Stimulated activated CD8-positive, alpha-beta memory T cell treated with anti-CD3 and anti-CD28 coated beads, Interleukin-15, amount 100 ng/mL, for 4 hours (primary cell): ENCODE measurements around the gene JARID2.
"Not testable (repeated sequence)": the region's sequence is repeated elsewhere in the genome, so short reads cannot be mapped to it uniquely, and the experiment has no call there.

Experiments used
- DNase-seq, 2 donors: peaks; one replicate each; pipeline ENCODE4 v3.0.0-alpha.2; 2020; ENCODE audit warnings: low read depth in 2 of 2

JARID2 gene

DNA sequence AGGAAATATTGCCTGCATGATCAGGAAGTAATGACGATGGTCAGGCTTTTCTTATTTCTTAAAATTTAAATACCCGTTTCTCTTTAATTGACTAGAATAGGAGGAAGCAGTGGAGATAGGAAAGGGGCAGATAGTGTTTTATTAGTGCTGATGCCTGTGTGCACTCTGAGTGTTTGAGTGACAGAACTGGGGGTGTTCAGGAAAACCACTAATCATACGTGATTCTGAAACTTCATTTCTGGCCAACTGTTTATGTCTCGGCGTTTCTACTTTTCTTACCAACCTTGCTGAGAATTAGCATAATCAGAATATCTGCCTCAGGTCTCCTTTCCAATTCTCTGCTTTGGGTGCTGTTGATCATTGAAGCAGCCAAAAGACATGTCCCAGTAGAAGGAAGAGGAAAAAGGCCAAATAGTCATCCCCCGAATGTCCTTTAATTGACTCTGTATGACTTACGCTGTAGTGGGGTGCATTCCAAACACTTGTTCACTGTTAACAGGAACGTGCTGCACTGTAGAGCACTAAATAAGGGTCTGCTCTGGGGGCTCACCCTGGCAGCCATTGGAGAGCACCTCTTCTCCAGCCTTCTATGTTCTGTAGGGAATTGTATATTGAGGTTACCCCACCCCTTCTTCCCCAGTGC is 152.9 kb downstream of the JARID2 start:
- no peak for DNase-seq

DNA sequence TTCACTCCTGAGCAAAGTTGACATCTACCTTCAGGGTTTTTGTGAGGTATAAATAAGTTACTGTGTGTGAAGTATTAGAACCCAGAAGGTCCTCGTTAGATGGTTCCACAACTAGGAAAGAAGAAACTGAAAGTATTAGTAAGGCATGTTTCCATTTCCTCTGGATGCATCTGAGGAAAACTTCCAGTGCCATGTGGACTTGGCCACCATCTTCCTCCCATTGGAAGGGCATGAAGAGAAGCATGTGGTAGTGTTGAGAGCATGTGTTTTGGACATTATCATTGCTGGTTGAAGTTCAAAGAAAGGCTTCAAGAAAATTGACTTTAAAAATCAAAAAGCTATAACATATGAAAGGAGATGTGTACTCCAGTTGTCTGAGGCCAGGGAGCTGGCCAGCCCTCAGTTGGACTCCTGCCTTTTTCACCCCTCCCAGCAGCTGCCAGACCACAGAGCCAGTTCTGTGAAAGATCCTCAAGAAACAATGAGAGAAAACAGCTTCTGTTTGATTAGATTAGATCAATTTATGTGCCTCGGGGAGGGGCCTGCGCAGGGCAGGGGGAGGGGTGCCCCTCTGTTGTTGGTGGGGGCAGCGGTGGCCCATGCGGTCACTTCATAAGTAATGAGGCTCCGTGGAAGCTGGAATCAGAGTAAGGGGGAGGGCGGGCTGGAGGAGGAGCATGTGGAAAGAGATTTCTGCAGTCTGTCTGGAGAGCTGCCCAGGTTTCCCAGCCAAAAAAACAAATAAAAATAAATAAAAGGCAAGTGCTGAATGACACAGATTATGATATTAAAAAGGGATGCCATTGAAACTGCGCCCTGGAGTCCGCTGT is 154.0 kb downstream of the JARID2 start:
- DNase-seq, result no peak

DNA sequence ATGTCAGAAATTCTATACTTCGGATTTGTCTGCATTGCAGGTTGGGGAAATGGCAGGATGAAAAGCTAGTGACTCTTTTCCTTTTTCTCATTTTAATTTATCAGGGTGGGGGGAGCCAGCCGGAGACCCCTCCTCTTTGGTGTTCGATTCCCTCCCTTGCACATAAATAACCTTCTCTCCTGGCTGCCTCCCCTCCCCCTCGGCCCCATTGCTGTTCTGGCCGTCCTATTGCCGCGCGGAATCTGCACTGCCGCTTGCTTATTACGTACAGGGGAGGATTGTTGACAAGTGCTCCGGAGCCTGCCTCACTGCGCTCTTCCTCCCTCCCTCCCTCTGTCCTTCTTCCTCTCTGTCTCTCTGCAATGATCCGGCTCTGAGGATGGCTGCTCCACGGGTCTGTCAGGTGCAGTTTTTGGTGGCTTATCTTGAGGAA is 154.7 kb downstream of the JARID2 start:
- DNase-seq, result no peak

DNA sequence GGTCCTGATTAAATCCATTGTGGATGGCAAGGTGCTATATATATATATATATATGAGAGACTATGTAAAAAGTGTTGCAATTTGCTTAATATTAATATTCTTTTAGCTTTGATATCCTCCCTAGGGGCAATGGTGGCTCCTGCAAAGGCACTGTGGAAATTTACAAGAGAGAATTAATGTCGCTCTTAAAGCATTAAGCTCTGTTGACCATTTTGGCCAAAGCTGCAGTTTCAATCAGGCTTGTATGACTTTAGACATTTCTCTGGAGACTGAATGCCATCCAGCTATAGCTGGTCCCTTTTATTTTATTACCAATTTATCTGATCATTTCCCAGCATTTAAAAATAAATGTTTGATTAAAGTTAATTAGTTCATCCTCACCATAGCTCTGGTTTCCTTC is 155.3 kb downstream of the JARID2 start:
- no peak for DNase-seq

DNA sequence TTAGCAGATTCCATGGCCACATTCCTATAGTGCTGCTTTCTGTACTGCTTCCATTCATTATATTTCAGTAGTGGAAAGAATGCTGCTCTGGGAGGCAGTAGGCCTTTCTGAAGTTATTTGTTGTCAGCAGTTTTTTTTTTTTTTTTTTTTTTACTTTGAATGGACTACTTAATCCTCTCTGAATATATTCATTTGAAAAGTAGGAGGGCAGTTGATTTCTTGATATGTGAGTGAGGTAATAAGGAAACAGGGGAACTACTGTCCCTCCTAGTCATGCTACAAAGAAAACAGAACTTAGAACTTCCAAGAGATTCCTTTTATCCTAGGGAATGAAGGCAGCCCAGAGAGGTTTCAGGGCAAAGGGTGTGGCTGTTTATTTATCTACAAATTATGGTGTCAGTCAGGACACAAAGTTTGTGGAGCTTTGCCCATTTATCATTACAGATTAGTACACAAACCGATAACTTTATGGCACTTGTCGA is 155.9 kb downstream of the JARID2 start:
- no peak for DNase-seq

DNA sequence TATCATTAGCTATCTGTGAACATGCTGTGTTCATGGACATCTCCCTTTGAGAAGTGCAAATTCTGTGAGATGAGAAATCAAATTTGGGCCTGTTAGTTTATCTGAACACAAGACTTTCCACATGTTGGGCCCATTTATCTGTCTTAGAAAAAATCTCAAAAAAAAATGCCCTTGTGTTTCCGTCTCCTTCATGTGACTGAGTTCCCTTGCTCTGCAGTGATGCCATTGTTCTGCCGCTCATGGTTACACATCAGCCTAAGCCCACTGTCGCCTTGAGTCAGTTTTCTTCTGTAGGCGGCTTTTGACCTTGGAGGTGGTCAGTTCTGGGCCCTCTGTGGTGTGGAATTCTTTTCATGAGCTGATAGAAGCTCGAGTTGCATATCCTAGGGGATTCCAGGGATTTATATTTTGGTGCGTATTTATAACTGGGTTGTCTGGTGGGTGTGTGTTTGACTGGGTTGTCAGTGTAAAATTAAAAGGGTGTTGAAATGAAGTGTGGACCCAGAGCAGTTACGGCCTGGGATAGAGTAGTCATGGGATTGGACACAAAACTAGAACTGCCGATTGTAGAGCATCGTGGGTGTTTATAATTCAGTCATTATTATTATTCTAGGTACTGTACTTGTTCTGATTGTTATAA is 156.7 kb downstream of the JARID2 start:
- DNase-seq, result no peak

DNA sequence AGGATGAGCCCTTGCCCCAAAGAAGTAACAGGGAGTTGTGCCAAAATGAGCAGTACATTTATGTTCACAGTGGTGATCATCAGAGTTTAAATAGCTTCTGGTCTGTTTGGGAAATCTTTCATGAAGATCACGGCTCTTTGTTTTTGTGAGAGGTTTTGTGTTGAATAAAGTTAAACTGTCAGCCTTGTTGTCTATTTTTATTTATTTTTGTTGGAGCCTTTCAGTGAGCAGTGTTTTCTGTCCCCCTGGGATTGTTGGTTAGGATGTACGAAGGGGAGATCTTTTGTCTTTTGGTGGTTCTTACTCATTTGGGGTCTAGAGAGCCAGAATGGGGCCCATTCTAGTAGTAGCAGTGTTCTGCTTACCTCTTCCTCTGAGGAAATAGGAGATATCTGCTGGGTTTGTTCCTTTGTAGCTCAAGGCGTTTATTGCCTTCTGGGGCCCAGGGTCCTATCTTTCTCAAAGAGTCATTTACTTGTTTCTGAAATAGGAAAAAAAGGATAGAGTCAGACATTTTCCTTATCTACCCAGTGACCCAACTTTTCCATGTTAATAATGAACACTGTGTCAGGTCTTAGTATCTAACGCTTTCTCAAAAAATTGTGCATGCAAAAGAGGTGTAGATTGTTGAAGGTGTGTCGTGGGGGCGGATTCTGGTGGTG is 157.4 kb downstream of the JARID2 start:
- no peak for DNase-seq

DNA sequence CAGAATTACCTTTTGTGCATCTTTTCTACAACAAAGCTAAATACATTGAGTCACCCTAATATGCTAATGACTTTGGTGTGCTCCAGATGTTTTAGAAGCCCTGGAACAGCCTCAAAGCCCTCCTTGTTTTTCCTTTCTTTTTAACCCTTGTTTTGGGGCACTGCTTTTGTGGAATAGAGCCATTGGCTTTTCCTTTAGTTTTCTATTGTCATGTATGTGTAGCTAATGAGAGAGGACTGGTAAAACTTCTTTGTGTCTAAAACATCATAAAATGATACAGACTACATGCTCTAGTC is 158.8 kb downstream of the JARID2 start:
- no peak for DNase-seq

DNA sequence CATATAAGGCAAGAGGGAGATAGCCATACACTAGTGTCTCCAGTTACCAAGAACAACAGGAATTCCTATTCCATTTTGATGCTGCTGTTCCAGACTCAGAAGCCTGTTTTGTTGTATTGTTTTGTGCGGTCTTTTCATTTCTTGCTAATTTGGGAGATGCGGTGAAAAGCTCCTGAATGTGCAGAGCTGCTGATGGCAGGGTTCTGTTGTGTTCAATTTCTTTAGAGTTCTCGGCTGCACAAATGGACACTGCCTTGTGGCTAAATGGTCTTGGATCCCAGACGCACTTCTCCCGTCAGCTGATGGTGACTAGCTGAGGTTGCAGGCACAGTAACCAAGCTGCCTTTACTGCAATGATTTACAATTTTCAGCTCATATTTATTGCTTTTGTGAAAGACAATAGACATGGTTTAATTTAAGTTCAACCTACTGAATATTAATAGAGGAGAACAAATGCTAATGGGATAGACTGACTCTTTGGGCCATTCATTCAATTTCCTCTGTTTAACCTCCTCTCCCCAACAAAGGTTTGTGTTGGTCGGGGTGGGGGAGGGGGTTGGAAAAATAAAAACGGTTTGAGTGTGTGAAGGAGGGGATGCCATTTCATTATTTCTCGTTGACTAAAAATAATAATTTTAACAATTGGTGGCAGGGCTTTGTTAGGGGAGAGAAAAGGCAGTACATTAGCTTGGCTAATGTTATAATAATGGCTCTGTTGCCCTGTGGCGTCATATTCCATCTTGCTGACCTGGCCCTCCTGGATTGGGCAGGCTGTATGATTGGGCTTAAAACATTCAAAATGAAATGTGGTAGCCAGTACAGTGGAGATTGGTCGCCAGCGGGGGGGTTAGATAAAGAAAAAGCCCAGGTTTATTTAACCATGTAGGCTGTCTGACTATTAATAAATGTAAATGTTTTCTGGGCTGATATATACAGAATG is 159.5 kb downstream of the JARID2 start:
- no peak for DNase-seq

DNA sequence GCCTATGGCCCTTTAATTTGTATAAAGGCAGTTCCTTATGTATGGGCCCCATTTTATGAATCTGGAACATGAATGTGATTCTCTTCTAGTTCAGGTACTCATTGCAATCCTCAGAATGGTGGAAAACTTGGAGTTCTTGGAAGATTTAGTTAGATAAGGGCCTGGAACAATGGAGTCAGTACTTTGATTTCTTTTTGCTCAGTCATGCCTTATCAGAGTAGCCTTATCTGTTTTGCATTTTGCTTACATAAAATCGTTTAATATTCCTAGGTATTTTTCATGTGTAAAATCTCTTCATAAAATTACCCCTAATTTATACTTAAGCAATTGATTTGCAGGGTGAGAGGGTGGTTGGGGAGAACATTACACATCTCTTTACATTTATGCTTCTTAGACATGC is 160.6 kb downstream of the JARID2 start:
- no peak for DNase-seq

DNA sequence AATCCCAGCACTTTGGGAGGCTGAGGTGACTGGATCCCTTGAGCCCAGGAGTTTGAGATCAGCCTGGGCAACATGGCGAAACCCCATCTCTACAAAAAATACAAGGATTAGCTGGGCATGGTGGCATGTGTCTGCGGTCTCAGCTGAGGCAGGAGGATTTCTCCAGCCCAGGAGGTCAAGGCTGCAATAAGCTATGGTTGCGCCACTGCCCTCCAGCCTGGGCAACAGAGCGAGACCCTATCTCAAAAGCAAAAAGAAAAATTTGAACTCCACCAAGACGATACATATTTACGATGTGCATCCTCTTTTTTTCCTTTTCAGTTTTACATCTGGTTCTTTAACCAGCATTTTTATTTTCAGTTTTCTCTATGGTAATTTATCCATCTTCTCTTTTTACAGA is 162.1 kb downstream of the JARID2 start:
- DNase-seq, result no peak

DNA sequence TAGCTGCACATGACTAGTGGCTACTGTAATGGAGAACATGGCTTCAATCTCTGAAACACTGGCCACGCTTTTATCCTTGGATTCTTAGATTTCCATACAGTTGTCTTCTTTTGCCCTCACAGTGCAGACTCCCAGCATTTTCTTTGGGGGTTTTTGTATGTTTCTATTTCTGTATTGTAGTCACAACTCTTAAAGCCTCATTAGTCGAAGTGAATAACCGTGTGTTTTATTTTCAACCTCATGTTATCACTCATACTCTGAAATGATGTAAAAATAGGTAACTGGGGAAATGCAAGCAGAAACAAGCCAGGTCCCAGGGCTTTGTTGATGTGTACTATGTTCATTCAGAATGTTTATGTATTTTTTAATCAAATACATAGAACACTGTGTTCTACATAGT is 162.9 kb downstream of the JARID2 start:
- no peak for DNase-seq

DNA sequence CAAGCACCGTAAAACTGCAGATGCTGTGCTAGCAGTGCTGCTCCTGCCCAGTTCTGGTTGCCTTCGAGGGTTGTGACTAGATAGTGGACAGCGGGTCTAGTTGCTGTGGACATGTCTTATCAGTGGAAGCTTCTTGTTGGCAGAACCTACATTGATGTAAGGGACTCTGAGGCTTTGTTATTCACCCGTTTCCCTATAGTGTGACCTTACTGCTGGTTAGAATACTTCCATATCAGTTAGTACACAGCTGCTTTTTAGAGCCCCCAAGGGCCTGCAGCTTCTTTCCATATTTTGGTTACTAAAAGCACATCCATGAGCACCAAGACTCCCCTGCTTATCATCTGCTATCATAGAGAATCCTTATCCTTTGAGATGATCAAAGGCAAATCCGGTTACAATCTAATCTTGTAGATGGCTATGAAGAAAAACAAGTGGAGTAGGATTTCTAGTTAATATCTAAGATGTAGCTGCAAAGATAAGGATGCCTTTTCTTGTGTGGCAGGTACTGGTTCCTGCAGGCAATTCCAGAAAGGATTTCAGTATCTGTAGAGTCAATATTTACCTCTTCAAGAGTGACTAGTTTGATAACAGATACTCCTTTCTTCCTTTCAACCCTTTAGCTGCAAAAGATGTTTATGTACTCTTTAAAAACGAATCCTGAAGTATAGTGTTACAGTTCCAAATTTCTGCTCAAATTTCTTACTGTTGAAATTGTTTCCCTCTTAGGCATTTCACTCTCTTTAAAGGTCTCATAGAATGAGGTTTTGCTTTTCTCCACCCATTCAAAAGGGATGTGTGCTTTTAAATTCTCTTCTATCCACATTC is 163.6 kb downstream of the JARID2 start:
- DNase-seq, result no peak

DNA sequence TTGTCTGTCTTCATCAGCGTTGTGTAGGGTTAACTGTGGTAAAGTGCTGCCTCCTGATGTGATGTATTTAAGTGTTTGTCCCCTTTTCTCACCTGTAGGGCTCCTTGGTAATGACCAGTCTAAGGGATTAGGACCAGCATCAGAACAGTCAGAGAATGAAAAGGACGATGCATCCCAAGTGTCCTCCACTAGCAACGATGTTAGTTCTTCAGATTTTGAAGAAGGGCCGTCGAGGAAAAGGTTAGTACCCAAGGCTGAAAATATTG is 164.2 kb downstream of the JARID2 start:
- DNase-seq, result no peak

DNA sequence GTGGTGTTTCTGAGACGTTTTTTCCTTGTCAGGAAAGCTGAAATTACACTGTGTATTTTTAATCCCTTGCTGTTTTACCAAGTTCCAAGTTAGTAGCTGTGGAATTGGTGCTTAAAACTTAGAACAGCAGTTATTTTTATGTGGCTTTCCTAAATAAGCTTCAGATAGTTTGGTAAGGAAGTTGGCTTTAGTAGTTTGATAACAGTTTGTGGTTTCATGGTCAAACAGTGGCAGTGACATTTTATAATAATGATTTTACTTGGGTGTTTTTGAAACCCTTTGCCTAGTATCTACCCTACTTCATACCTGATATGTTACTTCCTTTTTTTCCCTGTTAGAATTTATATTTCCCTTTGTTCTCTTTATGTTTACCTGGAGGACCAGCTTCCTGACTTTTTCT is 164.9 kb downstream of the JARID2 start:
- DNase-seq, result no peak

DNA sequence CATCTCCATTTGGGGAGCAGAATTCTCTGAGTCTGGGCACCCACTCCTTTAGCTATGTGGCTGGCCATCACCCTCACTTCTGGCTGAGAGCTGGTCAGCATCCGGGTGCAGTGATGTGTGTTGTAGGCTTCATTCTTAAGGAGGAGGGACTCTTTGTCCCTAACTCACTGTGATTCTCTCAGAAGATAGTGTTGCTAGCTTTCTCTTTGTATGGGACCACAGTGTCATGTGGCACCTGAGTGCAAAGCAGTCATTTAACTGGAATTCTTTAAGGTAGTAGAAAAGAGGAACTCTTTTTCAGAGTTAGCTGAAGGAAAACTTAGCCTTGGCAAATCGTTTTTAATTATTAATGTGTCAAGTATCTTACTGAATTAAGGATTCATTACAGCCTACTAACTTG is 165.9 kb downstream of the JARID2 start:
- DNase-seq, result no peak

DNA sequence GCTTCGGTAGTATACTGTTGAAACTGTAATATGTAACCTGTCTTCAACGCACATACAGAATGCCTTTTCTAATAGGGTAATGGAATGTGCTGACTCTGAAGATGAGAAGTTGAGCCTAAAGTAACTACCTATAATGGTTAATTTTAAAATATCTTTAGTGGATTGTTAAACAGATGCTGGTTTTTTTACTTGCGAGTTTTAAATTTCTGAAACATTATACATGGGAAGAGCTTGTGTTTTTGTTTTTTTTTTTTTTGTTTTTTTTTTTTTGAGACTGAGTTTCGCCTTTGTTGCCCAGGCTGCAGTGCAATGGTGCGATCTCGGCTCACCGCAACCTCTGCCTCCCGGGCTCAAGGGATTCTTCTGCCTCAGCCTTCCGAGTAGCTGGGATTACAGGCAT is 166.9 kb downstream of the JARID2 start:
- no peak for DNase-seq

DNA sequence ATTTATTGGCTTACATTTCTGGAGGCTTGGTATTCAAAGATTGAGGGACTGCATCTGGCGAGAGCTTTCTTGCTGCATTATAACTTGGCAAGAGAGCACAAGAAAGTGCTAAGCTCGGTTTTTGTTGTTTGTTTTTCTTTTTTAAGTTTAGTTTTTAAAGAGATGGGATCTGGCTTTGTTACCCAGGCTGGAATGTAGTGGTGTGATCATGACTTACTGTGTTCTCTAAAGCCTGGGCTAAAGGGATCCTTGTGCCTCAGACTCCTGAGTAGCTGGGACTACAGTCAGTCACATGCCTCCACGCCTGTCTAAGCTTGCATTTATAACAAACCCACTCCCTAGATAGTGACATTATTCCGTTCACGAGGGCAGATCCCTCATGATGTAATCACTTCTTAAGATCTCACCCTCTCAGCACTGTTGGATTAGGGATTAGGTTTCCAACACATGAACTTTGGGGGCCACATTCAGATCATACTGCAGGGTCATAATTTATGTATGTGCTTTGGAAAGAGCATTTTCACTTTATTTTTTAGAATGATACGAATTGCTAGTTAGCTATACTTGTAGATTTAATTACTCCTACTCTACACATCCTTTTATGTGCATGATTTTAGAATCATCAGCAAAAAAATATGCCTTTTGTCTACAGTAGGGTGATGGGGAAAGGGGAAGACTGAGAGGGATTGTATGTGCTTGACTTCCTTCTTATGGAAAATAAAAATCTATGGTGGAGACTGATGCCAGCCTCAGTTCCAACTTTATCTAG is 167.8 kb downstream of the JARID2 start:
- no peak for DNase-seq

DNA sequence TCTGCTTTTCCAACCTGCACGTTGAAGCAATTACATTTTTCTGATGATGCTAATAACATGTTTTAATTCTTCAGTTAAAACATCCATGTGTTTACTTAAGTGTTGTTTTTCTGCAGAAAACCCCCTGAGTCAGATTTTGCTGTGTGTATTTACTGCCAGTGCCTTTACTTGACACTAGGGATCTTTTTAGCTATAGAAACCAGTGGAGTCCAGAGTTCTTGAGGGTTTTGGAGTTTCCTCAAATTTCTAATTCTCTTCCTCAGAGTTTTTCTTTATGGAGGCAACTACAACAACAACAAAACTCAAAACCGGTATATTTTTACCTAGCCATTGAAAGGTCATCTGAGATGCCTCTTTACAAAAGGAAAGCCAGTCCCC is 168.4 kb downstream of the JARID2 start:
- no peak for DNase-seq

DNA sequence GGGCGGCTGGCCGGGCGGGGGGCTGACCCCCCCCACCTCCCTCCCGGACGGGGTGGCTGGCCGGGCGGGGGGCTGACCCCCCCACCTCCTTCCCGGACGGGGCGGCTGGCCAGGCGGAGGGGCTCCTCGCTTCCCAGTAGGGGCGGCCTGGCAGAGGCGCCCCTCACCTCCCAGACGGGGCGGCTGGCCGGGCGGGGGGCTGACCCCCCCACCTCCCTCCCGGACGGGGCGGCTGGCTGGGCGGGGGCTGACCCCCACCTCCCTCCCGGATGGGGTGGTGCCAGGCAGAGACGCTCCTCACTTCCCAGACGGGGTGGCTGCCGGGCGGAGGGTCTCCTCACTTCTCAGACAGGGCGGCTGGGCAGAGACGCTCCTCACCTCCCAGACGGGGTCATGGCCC is 169.8 kb downstream of the JARID2 start:
- DNase-seq, result not testable (repeated sequence)
